Prostate gland (tissue), 2 donors: Measurements from ENCODE around the gene HTR7. TPM values are rescaled to one million over a fixed set of nuclear protein-coding genes. Genes with fewer than 3 reads are reported as not detected.

ENCODE experiments used
- DNase-seq: peaks from one replicate; pipeline ENCODE4 v3.0.0-alpha.2; 2019; ENCODE audit warnings: low spot score
- H3K27ac ChIP-seq, 2 donors: fragments of 200-600 bp; sonication (generic); 2 replicates each; pipeline ENCODE4 v1.5.1; 2017 to 2019
- H3K27me3 ChIP-seq: fragments of 200-600 bp; sonication (generic); replicated peaks from 2 replicates; pipeline ENCODE4 v1.5.1; 2019; ENCODE audit not compliant: insufficient read depth
- H3K36me3 ChIP-seq, 2 donors: fragments of 200-600 bp; sonication (generic); 1 replicate in 1 of 2; 2 replicates in 1 of 2; pipeline versions ENCODE4 v1.5.1 to v1.8.1; 2017 to 2019
- H3K4me1 ChIP-seq: fragments of 200-600 bp; sonication (generic); replicated peaks from 2 replicates; pipeline ENCODE4 v1.5.1; 2019
- H3K4me3 ChIP-seq, 2 donors: fragments of 200-600 bp; sonication (generic); 2 replicates each; pipeline ENCODE4 v1.5.1; 2017 to 2019
- H3K9me3 ChIP-seq: fragments of 200-600 bp; sonication (generic); 2 replicates; pipeline ENCODE4 v1.5.1; 2017
- CTCF ChIP-seq, 4 experiments: fragments of 200-600 bp in 2 of 4; fragments of 450-650 bp in 2 of 4; sonication (generic) in 2 of 4; IDR thresholded peaks; 1 replicate in 3 of 4; 2 replicates in 1 of 4; pipeline ENCODE4 v1.5.1; 2016 to 2019; ENCODE audit warnings: antibody characterized with exemption in 4 of 4, mild to moderate bottlenecking in 2 of 4, moderate library complexity in 2 of 4
- POLR2A ChIP-seq: fragments of 450-650 bp; IDR thresholded peaks from one replicate; pipeline ENCODE4 v1.6.1; 2016; ENCODE audit warnings: antibody characterized with exemption, mild to moderate bottlenecking
- POLR2AphosphoS5 ChIP-seq: sonication (generic); formaldehyde crosslinking; IDR thresholded peaks from one replicate; pipeline ENCODE4 v1.6.1; 2017; ENCODE audit warnings: antibody characterized with exemption
- WGBS: methylation state at CpG from one replicate; pipeline ENCODE4 v1.1.5; 2018; 5-methylcytosine and 5-hydroxymethylcytosine counted together
- intact Hi-C: fragments of 100-400 bp; cut with DNase I; formaldehyde crosslinking; loops from one replicate; pipeline ENCODE4 v1.14.2; 2022
- total RNA-seq, 2 donors: library from RNA; depleted of rRNA; stranded (reverse); fragments of >200 nt; gene quantifications; one replicate each; pipeline ENCODE4 v1.1.0, GENCODE V29; 2016

The HTR7 gene
- total RNA-seq, 2 donors from 2014 or later = 0.77 to 3.5 TPM

- Histone ChIP-seq H3K27ac (no peak overlapping the region), H3K36me3 (no peaks in the 10 kb centered on the region), H3K9me3 (no peaks in the 10 kb centered on the region), H3K27me3 (no peaks in the 10 kb centered on the region), H3K4me1 (no peaks in the 10 kb centered on the region), H3K4me3 (no peak overlapping the region)
- intact Hi-C loops = no loop called here
- no peak for DNase-seq
- WGBS = 81% methylated on average over 3 of the region's 3 CpGs
- TF ChIP-seq POLR2AphosphoS5 = no peak
- no peak for TF ChIP-seq POLR2A
- no peak for TF ChIP-seq CTCF (IDR thresholded peaks at IDR 0.05)
Measured at GRCh38 chr10:90845726-90846125, 12.1 kb downstream of the HTR7 start.

- H3K36me3 ChIP-seq = no peaks in the 10 kb centered on the region
- DNase-seq = no peak
- no peak overlapping the region for H3K27ac ChIP-seq
- H3K27me3 ChIP-seq = no peaks in the 10 kb centered on the region
- H3K4me3 ChIP-seq = no peak overlapping the region
- no peaks in the 10 kb centered on the region for H3K9me3 ChIP-seq
- intact Hi-C loops = no loop called here
- no peak for TF ChIP-seq POLR2A
- TF ChIP-seq POLR2AphosphoS5 = no peak
- no peak for TF ChIP-seq CTCF (IDR thresholded peaks at IDR 0.05)
- no peaks in the 10 kb centered on the region for H3K4me1 ChIP-seq
- 100% methylated on average over 1 of the region's 1 CpG for WGBS
Measured at GRCh38 chr10:90842725-90843124, 15.1 kb downstream of the HTR7 start.

- WGBS = 83% methylated on average over 1 of the region's 1 CpG
- no peaks in the 10 kb centered on the region for H3K4me1 ChIP-seq
Measured at GRCh38 chr10:90837486-90837885, 20.4 kb downstream of the HTR7 start.

GRCh38 chr10:90834326-90834725 is 23.5 kb downstream of the HTR7 start:
- intact Hi-C loops = no loop called here
- TF ChIP-seq CTCF (IDR thresholded peaks at IDR 0.05) (no peak), POLR2AphosphoS5 (no peak), POLR2A (no peak)

More at GRCh38 chr10:90837486-90837885, 20.4 kb downstream of the HTR7 start:
- no peak for DNase-seq
- intact Hi-C loops = no loop called here
- Histone ChIP-seq H3K27ac (no peak overlapping the region), H3K27me3 (no peaks in the 10 kb centered on the region), H3K9me3 (no peaks in the 10 kb centered on the region), H3K36me3 (no peaks in the 10 kb centered on the region), H3K4me3 (no peak overlapping the region)
- TF ChIP-seq POLR2A = no peak
- no peak for TF ChIP-seq CTCF (IDR thresholded peaks at IDR 0.05)
- TF ChIP-seq POLR2AphosphoS5 = no peak

GRCh38 chr10:90832111-90832510 is 25.7 kb downstream of the HTR7 start:
- intact Hi-C loops = no loop called here
- 86% methylated on average over 8 of the region's 17 CpGs for WGBS

More at GRCh38 chr10:90834326-90834725, 23.5 kb downstream of the HTR7 start:
- no peaks in the 10 kb centered on the region for H3K4me1 ChIP-seq
- H3K36me3 ChIP-seq = no peaks in the 10 kb centered on the region
- no peak for DNase-seq
- H3K9me3 ChIP-seq = no peaks in the 10 kb centered on the region
- 59% methylated on average over 3 of the region's 3 CpGs for WGBS
- H3K27ac ChIP-seq = no peak overlapping the region
- H3K4me3 ChIP-seq = no peak overlapping the region
- H3K27me3 ChIP-seq = no peaks in the 10 kb centered on the region

More at GRCh38 chr10:90832111-90832510, 25.7 kb downstream of the HTR7 start:
- Histone ChIP-seq H3K4me1 (no peaks in the 10 kb centered on the region), H3K27me3 (no peaks in the 10 kb centered on the region), H3K9me3 (no peaks in the 10 kb centered on the region), H3K27ac (no peak overlapping the region), H3K36me3 (no peaks in the 10 kb centered on the region), H3K4me3 (no peak overlapping the region)
- DNase-seq = no peak
- no peak for TF ChIP-seq POLR2AphosphoS5
- no peak for TF ChIP-seq POLR2A
- TF ChIP-seq CTCF (IDR thresholded peaks at IDR 0.05) = no peak
